Endothelial cell of umbilical vein (primary cell): Measurements from ENCODE around the gene SULT4A1. TPM values are rescaled to one million over a fixed set of nuclear protein-coding genes. Genes with fewer than 3 reads are reported as not detected.

Source experiments
- BruUV-seq: library from RNA; stranded (reverse); fragments of 400-500 nt; replicated peaks from 2 replicates; lab custom pipeline; 2021; lab: Mats Ljungman, UMichigan
- CTCF ChIA-PET: fragments of 300-600, 350-600 bp; sonication (Branson Sonifier 250); formaldehyde crosslinking; loops from one replicate; lab custom pipeline; 2021; ENCODE audit warnings: antibody characterized with exemption, inconsistent platforms; lab: Charles Lee
- POLR2A ChIA-PET: fragments of 300-600, 350-600 bp; sonication (Branson Sonifier 250); formaldehyde crosslinking; loops from one replicate; lab custom pipeline; 2021; ENCODE audit warnings: antibody characterized with exemption, inconsistent platforms; lab: Charles Lee
- DNase-seq: peaks from one replicate; pipeline ENCODE4 v3.0.0-alpha.2; 2011; ENCODE audit warnings: low read depth, low spot score
- FAIRE-seq: peaks from 2 replicates; lab custom pipeline; 2011; peaks lifted over from hg19 to GRCh38; lab: Jason Lieb, UNC
- H2AFZ ChIP-seq: 2 replicates; pipeline ENCODE4 v1.6.0; 2012; ENCODE audit warnings: low read depth, low read length, control low read depth, inconsistent platforms
- H3K27ac ChIP-seq: 2 replicates; pipeline ENCODE4 v1.5.1; 2011; ENCODE audit warnings: low read depth, mild to moderate bottlenecking, control low read depth, low read length, moderate library complexity; ENCODE audit not compliant: insufficient read depth
- H3K27me3 ChIP-seq, 2 experiments: 2 replicates each; pipeline versions ENCODE4 v1.6.0 to v1.6.1; 2011; ENCODE audit warnings: low read length in 2 of 2, mixed read lengths in 1 of 2; ENCODE audit not compliant: control insufficient read depth in 2 of 2, insufficient read depth in 2 of 2
- H3K36me3 ChIP-seq, 2 experiments: 2 replicates in 1 of 2; 3 replicates in 1 of 2; pipeline ENCODE4 v1.5.1; 2011; ENCODE audit warnings: low read length in 2 of 2, mild to moderate bottlenecking in 1 of 2, moderate library complexity in 1 of 2; ENCODE audit not compliant: control insufficient read depth in 2 of 2, insufficient read depth in 2 of 2; ENCODE audit errors: extremely low read depth in 1 of 2
- H3K4me1 ChIP-seq: 3 replicates; pipeline ENCODE4 v1.5.1; 2011; ENCODE audit warnings: mild to moderate bottlenecking, low read length; ENCODE audit not compliant: control insufficient read depth, insufficient read depth; ENCODE audit errors: extremely low read depth
- H3K4me2 ChIP-seq: 2 replicates; pipeline ENCODE4 v1.6.1; 2011; ENCODE audit warnings: low read length, control low read depth, mixed read lengths; ENCODE audit not compliant: insufficient read depth
- H3K4me3 ChIP-seq, 3 experiments: fragments of 200-600 bp in 1 of 3; sonication (generic), shearing (Covaris generic) in 1 of 3; replicated peaks in 1 of 3; 2 replicates each; pipeline ENCODE4 v1.5.1; 2011 to 2016; ENCODE audit warnings: control low read depth in 3 of 3, low read length in 3 of 3, mild to moderate bottlenecking in 2 of 3, inconsistent platforms in 1 of 3, low read depth in 1 of 3, moderate library complexity in 1 of 3; ENCODE audit not compliant: insufficient read depth in 1 of 3
- H3K79me2 ChIP-seq: 2 replicates; pipeline ENCODE4 v1.6.0; 2012; ENCODE audit warnings: low read length, inconsistent platforms; ENCODE audit not compliant: control insufficient read depth, insufficient read depth
- H3K9ac ChIP-seq: replicated peaks from 2 replicates; pipeline ENCODE3; 2011; ENCODE audit warnings: low read length, control low read depth; ENCODE audit not compliant: insufficient read depth; ENCODE audit errors: extremely low read depth
- H3K9me1 ChIP-seq: replicated peaks from 3 replicates; pipeline ENCODE4 v1.6.0; 2011; ENCODE audit warnings: mild to moderate bottlenecking, low read length; ENCODE audit not compliant: control insufficient read depth, insufficient read depth; ENCODE audit errors: extremely low read depth
- H3K9me3 ChIP-seq: replicated peaks from 2 replicates; pipeline ENCODE4 v1.5.1; 2012; ENCODE audit warnings: low read length, inconsistent platforms; ENCODE audit not compliant: control insufficient read depth, insufficient read depth
- H4K20me1 ChIP-seq: replicated peaks from 2 replicates; pipeline ENCODE3; 2011; ENCODE audit warnings: mild to moderate bottlenecking, low read length; ENCODE audit not compliant: control insufficient read depth, insufficient read depth; ENCODE audit errors: extremely low read depth
- CTCF ChIP-seq, 2 donors: IDR thresholded peaks; 1 replicate in 1 of 2; 2 replicates in 1 of 2; pipeline ENCODE4 v1.5.1; 2011; ENCODE audit warnings: low read length in 2 of 2, mild to moderate bottlenecking in 2 of 2, moderate library complexity in 2 of 2, control low read depth in 1 of 2, inconsistent platforms in 1 of 2, low read depth in 1 of 2; ENCODE audit not compliant: insufficient read depth in 1 of 2; ENCODE audit errors: extremely low read depth in 1 of 2
- EZH2 ChIP-seq: IDR thresholded peaks from 2 replicates; pipeline ENCODE4 v1.6.1; 2012; ENCODE audit warnings: borderline replicate concordance, low read depth, mild to moderate bottlenecking, moderate library complexity, low read length, inconsistent platforms; ENCODE audit not compliant: severe bottlenecking
- FOS ChIP-seq: IDR thresholded peaks from 2 replicates; pipeline ENCODE4 v1.6.1; 2011; ENCODE audit warnings: mild to moderate bottlenecking, low read length, moderate library complexity, borderline replicate concordance; ENCODE audit not compliant: insufficient read depth
- GATA2 ChIP-seq: IDR thresholded peaks from 2 replicates; pipeline ENCODE4 v1.7.0; 2011; ENCODE audit warnings: low read depth, mild to moderate bottlenecking, moderate library complexity, mixed read lengths, low read length; ENCODE audit not compliant: insufficient read length, insufficient read depth
- JUN ChIP-seq: IDR thresholded peaks from 2 replicates; pipeline ENCODE4 v1.6.1; 2011; ENCODE audit warnings: borderline replicate concordance, low read depth; ENCODE audit not compliant: insufficient read length, insufficient read depth
- MAX ChIP-seq: IDR thresholded peaks from 2 replicates; pipeline ENCODE4 v1.6.1; 2011; ENCODE audit not compliant: insufficient read depth, insufficient read length
- MYC ChIP-seq: IDR thresholded peaks from one replicate; pipeline ENCODE4 v1.6.1; 2011; ENCODE audit warnings: mild to moderate bottlenecking, low read depth, low read length
- POLR2A ChIP-seq: IDR thresholded peaks from 2 replicates; pipeline ENCODE4 v1.6.1; 2012; ENCODE audit warnings: low read depth, mild to moderate bottlenecking, control low read depth, low read length
- POLR2AphosphoS5 ChIP-seq: IDR thresholded peaks from 2 replicates; pipeline ENCODE4 v1.6.1; 2012; ENCODE audit warnings: low read depth, mild to moderate bottlenecking, control low read depth, low read length, moderate library complexity; ENCODE audit not compliant: insufficient read depth
- dilution Hi-C: fragments of 300-500 bp; cut with MboI; formaldehyde crosslinking; loops from one replicate; pipeline ENCODE4 v1.15.0; 2019; ENCODE audit warnings: low sequenced_read_pairs; ENCODE audit not compliant: extremely low pct_ligation_motif_present
- intact Hi-C: fragments of 100-400 bp; cut with micrococcal nuclease; formaldehyde crosslinking; loops from one replicate; pipeline ENCODE4 v1.10.0; 2022
- polyA plus RNA-seq, 4 experiments: library from polyadenylated mRNA; depleted of rRNA in 3 of 4; stranded (reverse) in 3 of 4; unstranded in 1 of 4; fragments of >200 nt; gene quantifications; 2 replicates each; pipeline versions ENCODE4 v1.2.1 to v1.2.3, GENCODE V29; 2011 to 2012; ENCODE audit warnings: missing spikeins in 1 of 4
- total RNA-seq: library from RNA; stranded (reverse); gene quantifications from 2 replicates; pipeline ENCODE4 v1.2.3, GENCODE V29; 2021

The SULT4A1 gene
- total and polyA plus RNA-seq, 2 donors (not counting 3 experiments of a cell fraction or from before 2014, with no cell fraction given), result 0.48 TPM; not detected in 1

- dilution Hi-C loops, result no loop called here
- Histone ChIP-seq H3K79me2 (no peaks in the 10 kb centered on the region), H3K36me3 (no peaks in the 10 kb centered on the region), H4K20me1 (no peaks in the 10 kb centered on the region), H3K4me2 (no peak overlapping the region), H3K9me1 (no peaks in the 10 kb centered on the region), H3K9ac (no peak overlapping the region), H2AFZ (no peak overlapping the region), H3K4me1 (no peaks in the 10 kb centered on the region), H3K9me3 (no peaks in the 10 kb centered on the region), H3K27ac (no peak overlapping the region), H3K27me3 (no peaks in the 10 kb centered on the region), H3K4me3 (no peak overlapping the region)
- TF ChIP-seq CTCF (IDR thresholded peaks at IDR 0.05; ENCODE audit: extremely low read depth in 1 of 2, insufficient read depth in 1 of 2, low read depth in 1 of 2, low read length in 2 of 2) (no peak), MAX (no peak), JUN (no peak)
- intact Hi-C loops, result no loop called here
- BruUV-seq, result no TSS peak
- ChIA-PET POLR2A (no interaction called here), CTCF (interaction anchor here (1.6 kb wide), 1 partner anchor 59 kb away, joined by 3 read pairs; no protein-coding TSS in a partner anchor)
- no peak for FAIRE-seq
- DNase-seq, result no peak
Measured at GRCh38 chr22:43825651-43826050, 36.7 kb downstream of the SULT4A1 start.

- no peak for DNase-seq
- no peaks in the 10 kb centered on the region for H3K79me2 ChIP-seq
- H3K27me3 ChIP-seq, result no peaks in the 10 kb centered on the region
- no peaks in the 10 kb centered on the region for H3K9me3 ChIP-seq
- POLR2A ChIA-PET, result no interaction called here
- CTCF ChIA-PET, result no interaction called here
- dilution Hi-C loops, result no loop called here
- H2AFZ ChIP-seq, result no peak overlapping the region
- no peaks in the 10 kb centered on the region for H4K20me1 ChIP-seq
- no TSS peak for BruUV-seq
- H3K4me1 ChIP-seq, result no peaks in the 10 kb centered on the region
- H3K4me3 ChIP-seq, result no peak overlapping the region
- no peak for TF ChIP-seq EZH2
- no peak for TF ChIP-seq CTCF (IDR thresholded peaks at IDR 0.05; ENCODE audit: extremely low read depth in 1 of 2, insufficient read depth in 1 of 2, low read depth in 1 of 2, low read length in 2 of 2)
- TF ChIP-seq GATA2, result no peak
- no peak for TF ChIP-seq FOS
- no peak for TF ChIP-seq MYC
- no peak for TF ChIP-seq POLR2AphosphoS5
- TF ChIP-seq JUN, result no peak
- TF ChIP-seq MAX, result no peak
- TF ChIP-seq POLR2A, result no peak
- no peak overlapping the region for H3K27ac ChIP-seq
- no peaks in the 10 kb centered on the region for H3K36me3 ChIP-seq
- no peak for FAIRE-seq
- no peak overlapping the region for H3K9ac ChIP-seq
- no peaks in the 10 kb centered on the region for H3K9me1 ChIP-seq
- no peak overlapping the region for H3K4me2 ChIP-seq
- intact Hi-C loops, result no loop called here
Measured at GRCh38 chr22:43824724-43825420, 37.4 kb downstream of the SULT4A1 start.
